Activated B cell treated with CpG ODN at 0.5 μM for 24 hours (primary cell): ENCODE measurements around the gene TRDMT1. TPM values are rescaled to one million over a fixed set of nuclear protein-coding genes. Genes with fewer than 3 reads are reported as not detected.

Experiments
- ATAC-seq: fragments of 200-7000 bp; cut with Tn5 transposase; one replicate; pipeline ENCODE4 v1.10.0; 2021; ENCODE audit warnings: low read depth, mild to moderate bottlenecking, moderate library complexity
- CTCF ChIA-PET: fragments of 350-600 bp; sonication (Branson Sonifier 250); formaldehyde crosslinking; loops from one replicate; lab custom pipeline; 2021; ENCODE audit warnings: antibody characterized with exemption; lab: Charles Lee
- POLR2A ChIA-PET: fragments of 350-600 bp; sonication (Branson Sonifier 250); formaldehyde crosslinking; loops from one replicate; lab custom pipeline; 2021; ENCODE audit warnings: antibody characterized with exemption; lab: Charles Lee
- DNase-seq: peaks from one replicate; pipeline ENCODE4 v3.0.0; 2022
- H3K27ac Mint-ChIP-seq: one replicate; pipeline ENCODE4 v1.8.0; 2020; ENCODE audit warnings: mixed read lengths
- H3K27me3 Mint-ChIP-seq: one replicate; pipeline ENCODE4 v1.8.0; 2021; ENCODE audit warnings: mixed read lengths
- H3K36me3 Mint-ChIP-seq: one replicate; pipeline ENCODE4 v1.8.0; 2021; ENCODE audit warnings: low read depth, mixed read lengths
- H3K4me1 Mint-ChIP-seq: one replicate; pipeline ENCODE4 v1.8.0; 2021; ENCODE audit warnings: mixed read lengths
- H3K4me3 Mint-ChIP-seq: one replicate; pipeline ENCODE4 v1.8.0; 2020; ENCODE audit warnings: mild to moderate bottlenecking, mixed read lengths
- H3K9me3 Mint-ChIP-seq: one replicate; pipeline ENCODE4 v1.8.0; 2020; ENCODE audit warnings: mixed read lengths
- intact Hi-C: fragments of 100-400 bp; cut with micrococcal nuclease; formaldehyde crosslinking; loops from one replicate; pipeline ENCODE4 v1.15.1; 2024
- total RNA-seq: library from RNA; stranded (reverse); gene quantifications from 2 replicates; pipeline ENCODE4 v1.2.3, GENCODE V29; 2022
- TF ChIP-seq, protein P1 (sequence below): fragments of 200-600 bp; IDR thresholded peaks from one replicate; pipeline ENCODE4 v1.8.0; 2022; ENCODE audit warnings: antibody characterized with exemption, mild to moderate bottlenecking

Gene TRDMT1
- total RNA-seq, 1 donor from 2014 or later = 19.9 TPM

DNA sequence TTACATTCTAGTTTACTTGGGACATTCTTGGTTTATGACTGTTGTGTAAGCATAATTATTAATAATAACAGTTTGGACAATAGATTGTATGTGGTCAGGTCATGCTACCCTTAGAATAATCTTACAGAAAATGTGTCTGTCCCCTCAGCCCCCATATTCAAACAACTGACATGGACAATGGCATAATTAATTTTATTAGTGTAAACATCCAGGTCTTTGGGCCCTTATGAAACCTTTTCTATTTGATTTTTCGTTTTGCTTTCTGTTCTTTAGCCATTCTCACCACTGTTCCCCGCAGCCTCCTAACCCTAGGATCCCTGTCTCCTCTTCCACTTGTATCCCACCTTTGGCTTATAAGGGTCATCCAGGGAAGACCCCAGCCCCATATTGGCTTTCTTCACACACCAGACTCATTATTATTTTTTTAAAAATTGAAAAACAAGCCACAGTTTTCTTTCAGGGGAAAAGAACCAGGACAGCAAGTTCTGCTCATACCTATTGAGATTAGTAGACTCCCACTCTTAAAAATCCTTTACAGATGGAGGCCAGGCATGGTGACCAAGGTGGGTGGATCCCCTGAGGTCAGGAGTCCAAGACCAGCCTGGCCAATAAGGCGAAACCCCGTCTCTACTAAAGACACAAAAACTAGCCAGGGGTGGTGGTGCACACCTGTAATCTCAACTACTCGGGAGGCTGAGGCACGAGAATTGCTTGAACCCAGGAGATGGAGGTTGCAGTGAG is 38.0 kb upstream of the TRDMT1 start:
- ATAC-seq (no peak), DNase-seq (no peak)
- H3K36me3 Mint-ChIP-seq = peaks cover 42% of the 10 kb centered on the region
- H3K27me3 Mint-ChIP-seq = no peaks in the 10 kb centered on the region
- H3K4me3 Mint-ChIP-seq = no peak overlapping the region
- intact Hi-C loops = loop anchor here (10.0 kb wide), 1 partner anchor 55 kb away; no protein-coding TSS in a partner anchor
- H3K27ac Mint-ChIP-seq = no peak overlapping the region
- no peaks in the 10 kb centered on the region for H3K9me3 Mint-ChIP-seq
- TF ChIP-seq, protein P1, sequence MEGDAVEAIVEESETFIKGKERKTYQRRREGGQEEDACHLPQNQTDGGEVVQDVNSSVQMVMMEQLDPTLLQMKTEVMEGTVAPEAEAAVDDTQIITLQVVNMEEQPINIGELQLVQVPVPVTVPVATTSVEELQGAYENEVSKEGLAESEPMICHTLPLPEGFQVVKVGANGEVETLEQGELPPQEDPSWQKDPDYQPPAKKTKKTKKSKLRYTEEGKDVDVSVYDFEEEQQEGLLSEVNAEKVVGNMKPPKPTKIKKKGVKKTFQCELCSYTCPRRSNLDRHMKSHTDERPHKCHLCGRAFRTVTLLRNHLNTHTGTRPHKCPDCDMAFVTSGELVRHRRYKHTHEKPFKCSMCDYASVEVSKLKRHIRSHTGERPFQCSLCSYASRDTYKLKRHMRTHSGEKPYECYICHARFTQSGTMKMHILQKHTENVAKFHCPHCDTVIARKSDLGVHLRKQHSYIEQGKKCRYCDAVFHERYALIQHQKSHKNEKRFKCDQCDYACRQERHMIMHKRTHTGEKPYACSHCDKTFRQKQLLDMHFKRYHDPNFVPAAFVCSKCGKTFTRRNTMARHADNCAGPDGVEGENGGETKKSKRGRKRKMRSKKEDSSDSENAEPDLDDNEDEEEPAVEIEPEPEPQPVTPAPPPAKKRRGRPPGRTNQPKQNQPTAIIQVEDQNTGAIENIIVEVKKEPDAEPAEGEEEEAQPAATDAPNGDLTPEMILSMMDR = no peak
- CTCF ChIA-PET = interaction anchor here (0.6 kb wide), 1 partner anchor 119 kb away, joined by 3 read pairs; no protein-coding TSS in a partner anchor
- POLR2A ChIA-PET = no interaction called here
- peaks cover 4% of the 10 kb centered on the region for H3K4me1 Mint-ChIP-seq

GRCh38 chr10:17238445-17239291 is 37.2 kb upstream of the TRDMT1 start:
- Mint-ChIP-seq H3K4me1 (peaks cover 7% of the 10 kb centered on the region), H3K4me3 (no peak overlapping the region), H3K27me3 (no peaks in the 10 kb centered on the region), H3K36me3 (peaks cover 49% of the 10 kb centered on the region), H3K27ac (no peak overlapping the region), H3K9me3 (no peaks in the 10 kb centered on the region)
- TF ChIP-seq, protein P1 = no peak
- DNase-seq (no peak), ATAC-seq (no peak)
- intact Hi-C loops = loop anchor here (10.0 kb wide), 1 partner anchor 54 kb away; no protein-coding TSS in a partner anchor
- ChIA-PET POLR2A (interaction anchor here (0.7 to 1.7 kb wide), 3 partner anchors 8 to 37 kb away, joined by 3 to 9 read pairs (median 4); partner anchors contain the start of genes TRDMT1 and VIM), CTCF (no interaction called here)

DNA sequence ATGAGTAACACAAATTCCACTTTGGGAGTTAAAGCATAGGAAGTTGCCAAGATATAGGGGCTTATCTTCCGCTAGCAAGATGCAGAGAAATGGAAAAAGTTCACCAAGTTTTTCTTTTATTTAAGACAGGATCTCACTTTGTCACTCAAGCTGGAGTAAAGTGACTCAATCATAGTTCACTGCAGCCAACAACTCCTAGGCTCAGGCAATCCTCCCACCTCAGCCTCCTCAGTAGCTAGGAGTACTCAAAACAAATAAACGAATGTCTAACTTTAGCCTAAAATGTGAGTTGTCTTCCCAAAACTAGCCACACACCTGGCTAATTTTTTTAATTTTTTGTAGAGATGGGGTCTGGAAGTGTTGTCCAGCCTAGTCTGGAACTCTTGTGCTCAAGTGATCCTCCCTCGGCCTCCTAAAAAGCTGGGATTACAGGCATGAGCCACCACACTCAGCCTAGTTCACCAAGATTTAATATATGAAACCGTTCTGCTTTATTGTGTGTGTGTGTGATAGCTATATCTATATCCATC is 36.5 kb upstream of the TRDMT1 start:
- H3K27me3 Mint-ChIP-seq = no peaks in the 10 kb centered on the region
- CTCF ChIA-PET = no interaction called here
- intact Hi-C loops = loop anchor here (10.0 kb wide), 1 partner anchor 53 kb away; no protein-coding TSS in a partner anchor
- TF ChIP-seq, protein P1 = no peak
- peaks cover 56% of the 10 kb centered on the region for H3K36me3 Mint-ChIP-seq
- H3K4me1 Mint-ChIP-seq = peaks cover 10% of the 10 kb centered on the region
- no peak overlapping the region for H3K27ac Mint-ChIP-seq
- H3K9me3 Mint-ChIP-seq = no peaks in the 10 kb centered on the region
- POLR2A ChIA-PET = interaction anchor here (0.6 to 1.7 kb wide), 3 partner anchors 9 to 37 kb away, joined by 3 to 9 read pairs (median 4); partner anchors contain the start of genes TRDMT1 and VIM
- H3K4me3 Mint-ChIP-seq = no peak overlapping the region
- DNase-seq = no peak
- no peak for ATAC-seq

- TF ChIP-seq, protein P1 = no peak
- no peak for ATAC-seq
- H3K36me3 Mint-ChIP-seq = peaks cover 62% of the 10 kb centered on the region
- CTCF ChIA-PET = no interaction called here
- no peaks in the 10 kb centered on the region for H3K9me3 Mint-ChIP-seq
- DNase-seq = no peak
- no peak overlapping the region for H3K4me3 Mint-ChIP-seq
- POLR2A ChIA-PET = interaction anchor here (0.6 to 1.7 kb wide), 2 partner anchors 8 to 401 kb away, joined by 5 to 9 read pairs; partner anchors contain the start of gene VIM
- no peaks in the 10 kb centered on the region for H3K27me3 Mint-ChIP-seq
- no peak overlapping the region for H3K27ac Mint-ChIP-seq
- H3K4me1 Mint-ChIP-seq = peaks cover 15% of the 10 kb centered on the region
- intact Hi-C loops = loop anchor here (10.0 kb wide), 1 partner anchor 52 kb away; no protein-coding TSS in a partner anchor
These were observed 35.7 kb upstream of the TRDMT1 start for GRCh38 chr10:17237149-17237527.
